ENCODE results near the gene MSH3. TPM values are rescaled to one million over a fixed set of nuclear protein-coding genes. Genes with fewer than 3 reads are reported as not detected.

MSH3 gene
- 6.2 and 7.8 TPM in 2 replicates for total RNA-seq

DNA sequence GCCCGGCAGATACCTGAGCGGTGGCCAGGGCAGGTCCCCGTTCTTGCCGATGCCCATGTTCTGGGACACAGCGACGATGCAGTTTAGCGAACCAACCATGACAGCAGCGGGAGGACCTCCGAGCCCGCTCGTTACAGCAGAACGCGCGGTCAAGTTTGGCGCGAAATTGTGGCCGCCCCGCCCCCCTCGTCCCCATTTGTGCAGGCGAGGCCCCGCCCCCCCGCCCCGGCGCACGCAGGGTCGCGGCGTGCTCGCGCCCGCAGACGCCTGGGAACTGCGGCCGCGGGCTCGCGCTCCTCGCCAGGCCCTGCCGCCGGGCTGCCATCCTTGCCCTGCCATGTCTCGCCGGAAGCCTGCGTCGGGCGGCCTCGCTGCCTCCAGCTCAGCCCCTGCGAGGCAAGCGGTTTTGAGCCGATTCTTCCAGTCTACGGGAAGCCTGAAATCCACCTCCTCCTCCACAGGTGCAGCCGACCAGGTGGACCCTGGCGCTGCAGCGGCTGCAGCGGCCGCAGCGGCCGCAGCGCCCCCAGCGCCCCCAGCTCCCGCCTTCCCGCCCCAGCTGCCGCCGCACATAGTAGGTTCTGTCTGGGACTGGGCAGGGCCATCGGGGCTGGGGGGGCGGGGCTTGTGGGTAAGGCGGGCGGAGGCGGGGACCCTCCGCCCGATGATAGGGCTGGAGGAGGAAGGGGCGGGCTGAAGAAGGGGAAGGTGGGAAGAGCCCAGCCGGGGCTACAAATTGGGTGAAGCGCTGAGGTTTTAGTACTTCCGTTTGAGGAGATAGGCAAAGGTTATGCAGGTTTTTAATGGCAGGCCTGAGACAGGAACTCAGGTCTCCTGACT lies at the start of gene MSH3, which contains the start of gene DHFR:
TSS of gene MSH3 (plus strand) at position 262 of the 840 bp plus-strand sequence. CDS start at position 338, 76 bp downstream.
TSS of gene DHFR (minus strand) at position 593 of the 840 bp plus-strand sequence. CDS start at position 99, 494 bp downstream.
- DNase-seq (ENCODE audit: low read depth in 2 of 2) = peak; percentile 56 to 90

DNA sequence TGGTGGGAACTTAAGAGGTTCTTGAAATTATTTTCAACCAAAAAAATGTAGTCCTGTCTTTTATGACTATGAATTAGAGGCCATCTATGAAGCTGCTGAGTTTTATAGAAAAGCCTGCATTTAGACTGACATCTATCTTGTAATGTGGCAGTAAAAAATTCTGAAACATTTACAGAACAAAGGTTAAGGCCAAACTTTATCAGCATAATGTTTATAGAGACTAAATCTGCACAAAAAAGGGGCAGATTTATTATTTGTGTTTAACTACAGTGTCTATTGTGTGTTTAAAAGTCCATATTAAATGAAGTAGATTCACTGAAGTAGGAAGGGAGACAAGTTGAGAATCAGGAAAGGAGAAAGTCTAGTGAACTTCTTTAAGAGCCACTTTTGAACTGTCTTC lies 47.1 kb upstream of the MSH3 start:
- DNase-seq (ENCODE audit: low read depth in 2 of 2) = no peak

DNA sequence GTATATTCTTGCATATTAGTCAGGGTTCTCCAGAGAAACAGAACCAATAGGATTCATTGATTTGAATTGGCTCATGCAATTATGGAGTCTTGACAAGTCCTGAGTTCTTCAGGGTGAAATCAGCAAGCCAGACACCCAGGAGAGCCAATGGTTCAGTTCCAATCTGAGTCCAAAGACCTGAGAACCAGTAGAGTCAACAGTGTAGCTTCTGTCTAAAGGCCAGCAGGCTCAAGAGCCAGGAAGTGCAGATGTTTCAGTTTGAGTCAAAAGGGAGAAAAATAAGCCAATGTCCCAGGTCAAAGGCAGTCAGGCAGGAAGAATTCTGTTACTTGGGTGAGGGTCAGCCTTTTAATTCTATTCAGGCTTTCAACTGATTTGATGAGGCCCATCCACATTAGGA lies 46.6 kb upstream of the MSH3 start:
- DNase-seq (ENCODE audit: low read depth in 2 of 2) = no peak

DNA sequence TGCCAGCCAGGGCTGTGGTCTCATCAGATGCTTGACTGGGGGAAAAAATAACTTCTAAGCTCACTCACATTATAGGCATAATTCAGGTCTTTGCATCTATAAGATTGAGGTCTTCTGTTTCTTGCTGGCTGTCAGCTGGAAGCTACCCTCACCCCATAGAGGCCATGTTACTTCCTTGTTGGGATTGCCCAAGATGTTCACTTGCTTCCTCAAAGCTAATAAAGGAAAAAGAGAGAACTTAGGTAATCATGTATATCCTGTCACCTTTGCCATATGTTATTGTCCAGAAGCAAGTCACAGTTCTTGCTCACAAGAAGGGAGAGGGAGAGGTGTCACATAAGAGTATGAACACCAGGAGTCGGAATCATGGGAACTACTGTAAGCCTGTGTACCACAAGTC lies 45.7 kb upstream of the MSH3 start:
- DNase-seq (ENCODE audit: low read depth in 2 of 2) = no peak

DNA sequence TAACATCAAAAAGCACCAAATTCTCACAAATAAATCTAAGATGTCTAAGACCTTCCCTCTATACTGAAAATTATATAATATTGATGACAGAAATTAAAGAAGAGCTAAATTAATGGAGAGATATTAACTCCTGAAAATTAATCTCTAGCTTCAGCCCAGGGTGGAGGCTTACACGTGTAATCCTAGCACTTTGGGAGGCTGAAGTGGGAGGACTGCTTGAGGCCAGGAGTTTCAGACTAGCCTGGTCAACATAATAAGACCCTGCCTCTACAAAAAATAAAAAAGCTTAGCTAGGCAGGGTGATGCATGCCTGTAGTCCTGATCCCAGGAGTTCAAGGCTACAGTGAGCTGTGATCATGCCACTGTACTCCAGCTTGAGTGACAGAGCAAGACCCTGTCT lies 44.8 kb upstream of the MSH3 start:
- DNase-seq (ENCODE audit: low read depth in 2 of 2) = no peak

DNA sequence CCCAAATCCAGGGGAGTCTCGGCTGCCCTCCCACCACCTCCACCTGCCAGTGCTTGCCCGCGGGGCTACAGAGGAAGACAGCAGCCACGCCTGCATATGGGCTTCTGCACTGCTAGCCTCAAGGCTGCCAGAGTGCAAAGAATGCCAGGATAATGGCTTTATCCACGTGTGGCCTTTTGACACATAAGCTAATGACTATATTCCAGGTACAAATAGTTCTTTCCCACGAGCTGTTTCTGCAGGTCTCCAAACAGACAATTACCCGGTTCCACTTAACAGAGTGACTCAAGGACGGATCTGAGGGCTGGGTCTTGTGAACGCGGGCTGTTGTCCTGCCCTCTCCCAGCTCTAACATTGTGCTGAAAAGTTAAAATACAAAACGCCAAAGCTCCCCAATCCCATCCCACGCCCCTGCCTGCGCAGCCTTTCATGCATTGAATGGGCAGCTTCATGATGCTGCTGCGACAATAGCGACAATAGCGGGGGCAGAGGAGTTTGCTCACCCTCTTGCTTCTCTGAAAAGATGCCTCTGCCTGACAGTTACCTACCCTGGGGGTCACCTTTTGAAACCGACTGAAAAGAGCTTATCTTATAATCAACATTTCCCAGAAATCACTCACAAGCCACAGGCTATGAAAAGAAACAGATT lies 39.1 kb upstream of the MSH3 start:
- no peak for DNase-seq (ENCODE audit: low read depth in 2 of 2)

DNA sequence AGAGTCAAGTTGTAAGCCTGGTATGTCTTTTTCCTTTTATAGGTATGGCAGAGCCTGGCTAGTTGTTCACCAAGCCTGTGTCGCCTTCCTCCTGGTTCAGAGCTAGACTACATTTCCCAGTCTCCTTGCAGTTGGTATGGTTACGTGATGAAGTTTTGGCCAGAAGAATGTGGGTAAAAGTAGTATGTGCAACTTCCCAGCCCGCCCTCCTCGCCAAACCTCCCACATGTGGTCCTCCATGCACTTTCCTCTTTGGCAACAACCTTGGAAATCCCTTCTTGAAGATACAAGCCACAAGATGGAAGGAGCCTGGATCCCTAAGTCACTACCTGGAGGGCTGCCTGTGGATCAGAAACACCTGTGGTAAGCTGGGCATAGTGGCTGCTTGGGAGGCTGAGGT lies 36.0 kb upstream of the MSH3 start:
- no peak for DNase-seq (ENCODE audit: low read depth in 2 of 2)

DNA sequence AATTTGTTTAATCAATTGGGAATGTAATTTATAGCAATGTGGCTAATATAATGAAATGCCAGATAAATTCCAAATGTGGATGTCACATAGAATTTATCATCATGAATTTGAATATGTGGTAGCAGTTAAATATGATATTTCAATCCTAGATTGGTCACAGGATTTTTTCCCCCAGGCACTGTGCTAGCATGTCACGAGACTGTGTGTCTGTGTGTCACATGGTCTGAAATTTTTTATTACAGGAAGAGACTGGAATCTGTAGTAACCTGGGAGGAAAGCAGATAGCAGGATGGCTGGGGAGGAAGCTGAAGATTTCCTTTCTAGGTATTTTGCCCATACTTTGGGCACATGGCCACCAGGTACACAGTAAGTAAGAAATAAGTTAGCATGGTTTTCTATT lies 35.4 kb upstream of the MSH3 start:
- peak; percentile 13 to 15 for DNase-seq (ENCODE audit: low read depth in 2 of 2)

DNA sequence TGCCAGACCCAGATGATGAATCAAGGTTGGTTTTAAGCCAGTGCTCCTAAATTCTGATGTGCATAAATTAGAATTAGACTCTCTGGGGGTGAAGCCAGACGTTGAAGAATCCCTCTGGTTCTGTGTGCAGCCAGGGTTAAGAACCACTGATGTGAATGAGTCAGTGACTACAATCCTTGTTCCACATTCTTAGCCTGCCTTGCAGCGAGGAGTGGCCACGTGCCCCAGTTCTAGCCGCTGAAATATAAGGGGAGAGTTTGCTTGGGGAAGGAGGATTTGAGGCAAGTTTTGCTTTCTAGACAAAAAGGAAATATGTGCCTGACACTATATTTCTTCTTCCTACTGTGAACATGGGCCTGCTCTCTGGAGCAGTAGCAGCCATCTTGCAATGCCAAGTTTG lies 34.2 kb upstream of the MSH3 start:
- no peak for DNase-seq (ENCODE audit: low read depth in 2 of 2)

DNA sequence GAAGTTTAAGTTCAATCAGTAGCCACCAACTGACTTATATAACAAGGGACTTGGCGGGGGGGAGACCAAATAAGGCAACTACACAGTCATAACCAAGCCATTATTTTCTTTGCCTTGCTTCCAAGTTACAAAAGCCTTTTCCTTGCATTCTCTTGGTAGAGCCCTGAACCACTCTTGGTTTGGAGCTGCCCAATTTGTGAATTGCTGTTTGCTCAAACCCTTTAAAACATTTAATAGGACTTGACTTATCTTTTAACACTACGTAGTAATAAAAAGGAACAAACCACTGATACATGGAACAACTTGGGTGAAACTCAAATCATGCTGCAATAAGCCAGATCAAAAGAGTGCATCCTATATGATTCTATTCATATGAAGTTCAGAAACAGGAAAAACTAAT lies 31.7 kb upstream of the MSH3 start:
- DNase-seq (ENCODE audit: low read depth in 2 of 2) = no peak

DNA sequence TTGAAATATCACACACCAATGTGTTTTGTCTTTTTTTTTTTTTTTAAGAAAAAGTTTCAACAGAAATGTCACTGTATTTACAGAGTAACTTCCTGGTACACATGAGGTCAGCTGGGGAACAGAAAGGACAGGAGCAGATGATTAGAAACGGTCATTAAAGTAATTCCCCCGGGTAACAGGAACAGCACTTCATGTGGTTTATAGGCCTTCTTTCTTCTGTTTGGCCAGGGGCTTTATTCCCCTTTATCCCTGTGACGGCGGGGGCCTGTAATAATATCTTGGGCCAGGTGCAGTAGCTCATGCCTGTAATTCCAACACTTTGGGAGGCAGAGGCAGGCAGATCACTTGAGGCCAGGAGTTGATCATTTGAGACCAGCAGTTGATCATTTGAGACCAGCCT lies 30.5 kb upstream of the MSH3 start:
- DNase-seq (ENCODE audit: low read depth in 2 of 2) = no peak

DNA sequence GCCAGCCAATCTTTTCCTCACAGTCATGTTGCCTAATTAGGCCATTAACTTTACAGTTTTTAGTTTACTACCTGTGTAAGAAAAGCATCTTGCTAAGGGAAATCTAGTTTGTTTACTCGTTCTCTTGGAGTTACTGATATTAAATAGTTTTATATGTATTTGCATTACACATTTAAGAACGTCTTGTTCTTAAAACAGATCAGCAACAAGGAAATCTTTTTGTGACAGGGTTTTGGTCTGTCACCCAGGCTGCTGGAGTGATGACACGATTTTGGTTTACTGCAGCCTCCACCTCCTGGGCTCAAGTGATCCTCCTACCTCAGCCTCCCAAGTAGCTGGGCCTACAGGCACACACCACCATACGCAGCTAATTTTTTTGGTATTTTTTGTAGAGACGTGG lies 29.2 kb upstream of the MSH3 start:
- DNase-seq (ENCODE audit: low read depth in 2 of 2) = no peak

DNA sequence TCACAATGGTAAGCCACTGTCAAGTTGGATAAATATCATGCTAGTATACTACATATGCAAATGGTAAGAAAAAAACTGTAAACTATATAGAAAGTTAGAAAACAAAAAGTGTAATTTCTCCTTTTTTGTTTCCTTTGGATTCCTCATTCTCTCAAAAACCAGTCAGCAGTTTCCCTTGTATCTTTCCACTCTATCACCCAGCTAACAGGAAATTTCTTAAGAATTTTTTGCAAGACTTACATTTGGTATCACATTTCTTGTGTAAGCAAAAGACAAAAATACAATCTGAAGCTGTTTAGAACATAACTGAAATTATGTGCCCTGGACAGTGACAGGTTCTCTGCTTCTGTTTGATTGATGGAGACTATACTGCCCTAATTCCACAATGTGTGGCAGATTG lies 25.2 kb upstream of the MSH3 start:
- no peak for DNase-seq (ENCODE audit: low read depth in 2 of 2)

DNA sequence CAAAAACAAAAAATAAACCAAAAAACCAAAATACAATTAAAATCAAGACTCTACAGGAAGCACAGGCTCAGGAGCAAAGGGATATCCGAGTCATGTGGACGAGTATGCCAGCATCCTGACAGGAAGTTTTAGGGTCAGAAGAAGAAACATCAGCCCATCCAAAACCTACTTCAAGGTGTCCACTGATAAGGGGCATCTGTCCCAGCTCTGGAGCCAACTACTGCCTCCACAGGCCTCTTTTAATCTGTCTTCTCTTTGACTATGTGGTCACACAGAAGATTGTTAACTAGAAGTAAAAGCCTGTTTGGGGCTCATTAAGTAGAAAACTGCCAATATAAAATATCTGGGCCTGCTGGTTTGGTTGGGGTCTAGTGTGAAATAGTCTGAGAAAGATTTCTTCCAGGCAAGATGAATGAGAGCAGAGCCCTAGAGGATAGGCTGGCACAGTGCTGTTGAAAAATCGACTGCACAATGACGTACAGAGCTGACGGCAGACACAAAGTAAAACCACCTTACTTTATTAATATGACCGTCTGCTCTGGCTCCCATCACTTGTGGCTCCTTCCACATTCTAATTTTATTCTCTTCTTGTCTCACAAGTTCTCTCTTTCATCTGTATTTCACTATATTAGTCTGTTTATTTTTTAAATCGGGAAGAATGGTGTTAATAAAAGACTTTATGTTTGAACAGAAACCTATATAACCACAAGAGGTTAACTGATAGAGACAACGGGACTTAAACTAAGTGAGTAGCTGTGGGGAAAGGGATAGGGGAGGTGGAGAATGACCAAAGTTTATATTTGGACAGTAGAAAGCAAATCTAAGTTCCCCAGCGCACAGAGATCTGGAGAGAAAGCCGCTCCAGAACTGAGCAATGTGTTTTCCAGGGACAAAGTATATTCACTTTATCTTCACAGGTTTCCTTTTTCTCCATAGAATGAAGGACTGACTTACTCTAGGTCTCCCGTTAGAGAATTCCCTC lies 22.9 kb upstream of the MSH3 start:
- no peak for DNase-seq (ENCODE audit: low read depth in 2 of 2)

DNA sequence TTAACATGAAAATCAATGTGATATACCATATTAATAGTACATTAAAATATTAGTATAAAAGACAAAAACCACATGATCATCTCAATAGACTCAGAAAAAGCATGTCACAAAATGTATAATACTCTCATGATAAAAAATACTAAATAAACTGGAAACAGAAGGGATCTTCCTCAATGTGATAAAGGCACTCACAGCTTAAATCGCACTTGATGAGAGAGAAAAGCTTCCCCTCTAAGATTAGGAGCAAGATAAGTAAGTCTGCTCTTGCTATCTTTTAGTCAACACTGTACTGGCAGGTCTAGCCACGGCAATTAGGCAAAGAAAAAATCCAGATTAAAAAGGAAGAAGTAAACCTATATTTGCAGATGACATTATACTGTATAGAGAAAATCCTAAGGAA lies 21.8 kb upstream of the MSH3 start:
- no peak for DNase-seq (ENCODE audit: low read depth in 2 of 2)

DNA sequence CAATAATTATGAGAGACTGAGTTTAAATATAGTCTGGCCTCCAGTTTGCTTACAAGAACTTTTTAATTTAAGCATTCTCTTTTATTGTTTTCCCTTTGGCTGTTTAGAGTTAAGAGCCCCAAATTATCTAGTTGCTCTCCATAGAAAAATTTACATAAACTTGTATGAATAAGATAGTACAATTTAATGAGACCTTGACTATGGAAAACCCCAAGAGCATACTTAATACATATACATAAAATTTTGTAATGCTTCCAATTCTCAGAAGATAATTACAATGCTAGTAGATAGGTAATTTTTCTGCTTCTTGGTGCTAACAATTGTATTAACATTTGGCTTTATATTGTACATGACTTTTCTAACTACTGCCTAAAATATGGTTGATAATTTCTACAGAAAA lies 20.3 kb upstream of the MSH3 start:
- DNase-seq (ENCODE audit: low read depth in 2 of 2) = no peak

DNA sequence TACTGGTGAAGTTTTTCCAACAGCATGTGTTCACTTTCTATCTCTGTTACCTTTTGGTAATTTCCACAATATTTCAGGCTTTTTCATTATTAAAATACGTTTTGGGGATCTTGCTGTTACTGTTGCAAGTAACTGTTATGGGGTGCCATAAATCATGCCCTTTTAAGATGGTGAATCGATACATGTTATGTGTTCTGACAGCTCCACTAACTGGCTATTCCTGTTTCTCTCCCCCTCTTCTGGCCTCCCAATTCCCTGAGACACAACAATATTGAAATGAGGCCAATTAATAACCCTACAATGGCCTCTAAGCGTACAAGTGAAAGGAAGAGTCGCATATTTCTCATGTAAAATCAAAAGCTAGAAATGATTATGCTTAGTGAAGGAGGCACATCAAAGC lies 13.1 kb upstream of the MSH3 start:
- no peak for DNase-seq (ENCODE audit: low read depth in 2 of 2)

DNA sequence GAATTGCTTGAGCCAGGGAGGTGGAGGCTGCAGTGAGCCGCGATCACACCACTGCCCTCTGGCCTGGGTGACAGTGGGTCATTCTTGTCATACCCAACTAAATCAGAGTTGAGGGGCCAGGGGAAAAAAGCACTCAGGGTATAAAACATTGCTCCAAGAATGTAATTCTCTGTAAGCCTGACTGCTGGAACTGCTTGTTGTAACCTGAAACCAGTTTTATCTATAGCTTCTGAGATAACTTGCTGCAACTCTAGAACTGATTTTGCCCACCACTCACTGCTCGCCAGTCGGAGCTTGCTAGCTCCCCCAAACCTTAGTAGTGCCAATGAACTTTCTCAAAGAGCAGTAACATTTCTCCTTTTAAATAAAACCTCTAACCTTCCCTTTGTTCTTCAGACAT lies 9.6 kb upstream of the MSH3 start:
- DNase-seq (ENCODE audit: low read depth in 2 of 2) = no peak

DNA sequence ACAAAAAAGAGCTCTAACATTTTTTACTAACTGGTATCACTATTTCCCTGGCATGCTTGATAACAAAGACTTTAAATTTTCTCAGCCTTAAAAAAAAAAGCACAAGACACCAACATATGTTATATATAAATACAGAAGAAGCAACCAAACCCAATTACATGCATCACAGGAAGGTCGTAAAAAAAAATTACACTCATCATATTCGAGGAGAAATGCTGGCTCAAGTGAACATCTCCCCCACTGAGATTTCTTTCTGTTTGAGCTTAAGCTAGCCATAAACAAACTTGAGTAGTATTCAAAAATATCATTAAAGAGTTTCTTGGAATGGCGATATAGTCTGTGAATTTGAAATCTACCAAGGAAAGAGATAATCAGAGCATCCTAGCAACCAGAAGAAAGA lies 7.5 kb upstream of the MSH3 start:
- no peak for DNase-seq (ENCODE audit: low read depth in 2 of 2)

DNA sequence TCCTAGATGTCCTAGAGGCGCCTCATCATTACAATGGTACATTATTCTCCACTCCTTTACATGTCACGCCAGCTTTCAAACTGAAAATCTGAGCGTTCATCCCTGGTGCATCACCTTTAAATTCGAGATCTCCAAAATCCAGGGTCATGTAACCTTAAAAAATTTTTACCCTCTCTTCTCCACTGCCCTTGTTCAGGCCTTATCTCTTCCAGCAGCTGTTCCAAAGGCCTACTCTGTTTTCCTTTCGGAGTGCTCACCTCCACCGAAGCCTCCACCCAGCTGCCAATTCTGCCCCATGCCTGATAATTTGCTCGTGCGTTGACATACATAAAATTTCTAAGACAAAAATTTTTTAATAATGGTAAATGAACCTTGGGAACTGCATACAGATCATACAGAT lies 950 bp upstream of the MSH3 start:
- no peak for DNase-seq (ENCODE audit: low read depth in 2 of 2)

DNA sequence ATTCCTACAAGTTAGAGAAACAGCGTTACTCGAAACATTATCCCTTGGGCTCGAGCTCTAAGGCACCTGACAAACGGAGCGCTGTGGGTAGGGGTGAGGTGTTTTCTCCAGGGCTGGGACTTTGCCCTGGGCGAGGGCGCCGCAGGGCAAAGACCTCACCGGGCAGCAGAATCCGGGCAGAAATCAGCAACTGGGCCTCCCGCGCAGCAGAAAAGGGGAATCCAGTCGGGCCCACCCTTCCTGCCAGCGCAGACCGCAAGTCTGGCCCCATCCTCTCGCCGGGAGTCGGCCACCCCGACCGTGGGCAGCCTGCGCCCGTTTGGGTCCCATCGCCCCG lies 430 bp upstream of the MSH3 start:
- peak in 1 of 2 donors; percentile 6 for DNase-seq (ENCODE audit: low read depth in 2 of 2)

DNA sequence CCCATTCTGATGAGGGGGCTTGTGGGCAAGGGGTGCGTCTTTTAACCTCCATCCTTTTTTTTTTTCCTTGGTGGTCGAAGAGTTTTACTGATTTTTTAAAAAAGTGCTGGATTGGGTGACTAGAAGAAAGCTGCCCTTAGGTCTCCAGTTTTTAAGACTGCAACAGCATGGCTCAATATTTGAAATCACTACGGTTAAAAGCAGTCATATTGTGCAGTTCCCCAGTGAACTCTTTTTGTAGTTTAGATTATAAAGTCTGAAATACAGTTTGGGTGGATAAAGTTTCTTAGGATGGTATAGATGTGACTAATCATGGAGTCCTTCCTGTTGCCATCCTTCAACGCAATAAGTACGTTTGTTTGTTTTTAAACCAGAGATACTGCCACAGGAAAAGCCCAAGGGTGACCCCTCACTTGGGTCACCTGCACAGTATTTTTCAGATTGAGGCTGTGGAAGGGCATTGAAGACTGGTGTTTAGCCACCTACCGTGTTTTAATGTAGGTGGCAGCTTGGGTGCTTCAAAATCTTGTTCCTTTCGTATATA lies 851 bp downstream of the MSH3 start:
- peak in 1 of 2 donors; percentile 4 for DNase-seq (ENCODE audit: low read depth in 2 of 2)

Measured in dermis microvascular lymphatic vessel endothelial cell (primary cell).